PC-3 (cell line): ENCODE results near the gene EIF5AL1.

Source experiments
- EZH2 ChIP-seq: fragments of 300-600 bp; sonication (generic); IDR thresholded peaks from one replicate; pipeline ENCODE4 v1.6.1; 2017; ENCODE audit warnings: antibody characterized with exemption, mild to moderate bottlenecking, low read length; ENCODE audit not compliant: unreplicated experiment
- TF ChIP-seq, protein P1 (sequence below): fragments of 300-600 bp; sonication (generic); conservative IDR thresholded peaks from 2 replicates; pipeline ENCODE4 v1.5.1; 2017; ENCODE audit warnings: antibody characterized with exemption, low read depth, mild to moderate bottlenecking, low read length

DNA sequence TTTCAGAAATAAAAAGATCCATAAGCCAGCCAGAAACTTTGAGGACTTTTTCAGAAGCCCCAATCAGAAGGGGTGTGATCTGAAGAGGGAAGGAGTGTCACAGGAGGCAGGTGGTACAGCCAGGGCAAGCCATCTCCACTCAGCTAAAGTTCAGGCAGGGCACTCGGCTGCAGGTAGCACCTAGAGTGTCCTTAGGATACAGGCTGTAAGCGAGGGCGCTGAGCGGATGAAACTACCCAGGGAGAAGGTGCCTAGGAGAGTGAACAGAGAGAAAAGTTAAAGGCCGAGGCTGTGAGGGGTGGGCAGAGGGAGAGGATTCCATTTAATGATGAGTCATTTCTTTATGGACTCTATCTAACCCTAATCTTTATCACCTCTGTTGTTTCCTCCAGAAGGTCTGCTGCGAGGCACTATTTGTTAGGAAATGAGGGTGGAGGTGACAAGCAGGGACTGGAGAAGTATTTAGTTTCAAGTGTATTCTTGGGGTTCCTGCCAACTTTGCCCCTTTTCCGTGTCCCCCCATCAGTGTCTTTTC lies 37.1 kb upstream of the EIF5AL1 start:
- TF ChIP-seq, protein P1, sequence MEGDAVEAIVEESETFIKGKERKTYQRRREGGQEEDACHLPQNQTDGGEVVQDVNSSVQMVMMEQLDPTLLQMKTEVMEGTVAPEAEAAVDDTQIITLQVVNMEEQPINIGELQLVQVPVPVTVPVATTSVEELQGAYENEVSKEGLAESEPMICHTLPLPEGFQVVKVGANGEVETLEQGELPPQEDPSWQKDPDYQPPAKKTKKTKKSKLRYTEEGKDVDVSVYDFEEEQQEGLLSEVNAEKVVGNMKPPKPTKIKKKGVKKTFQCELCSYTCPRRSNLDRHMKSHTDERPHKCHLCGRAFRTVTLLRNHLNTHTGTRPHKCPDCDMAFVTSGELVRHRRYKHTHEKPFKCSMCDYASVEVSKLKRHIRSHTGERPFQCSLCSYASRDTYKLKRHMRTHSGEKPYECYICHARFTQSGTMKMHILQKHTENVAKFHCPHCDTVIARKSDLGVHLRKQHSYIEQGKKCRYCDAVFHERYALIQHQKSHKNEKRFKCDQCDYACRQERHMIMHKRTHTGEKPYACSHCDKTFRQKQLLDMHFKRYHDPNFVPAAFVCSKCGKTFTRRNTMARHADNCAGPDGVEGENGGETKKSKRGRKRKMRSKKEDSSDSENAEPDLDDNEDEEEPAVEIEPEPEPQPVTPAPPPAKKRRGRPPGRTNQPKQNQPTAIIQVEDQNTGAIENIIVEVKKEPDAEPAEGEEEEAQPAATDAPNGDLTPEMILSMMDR: no peak
- no peak for TF ChIP-seq EZH2
